Head of caudate nucleus (tissue), 42 donors: Measurements from ENCODE around the gene URAD.

ENCODE experiments used
- DNase-seq, 42 donors: peaks; one replicate each; pipeline versions ENCODE4 v3.0.0 to v3.0.0-alpha.2; 2020 to 2021; ENCODE audit warnings: mixed read lengths in 7 of 42
- intact Hi-C: fragments of 100-400 bp; cut with DNase I; formaldehyde crosslinking; loops from one replicate; pipeline ENCODE4 v1.15.0; 2022

The URAD gene

DNA sequence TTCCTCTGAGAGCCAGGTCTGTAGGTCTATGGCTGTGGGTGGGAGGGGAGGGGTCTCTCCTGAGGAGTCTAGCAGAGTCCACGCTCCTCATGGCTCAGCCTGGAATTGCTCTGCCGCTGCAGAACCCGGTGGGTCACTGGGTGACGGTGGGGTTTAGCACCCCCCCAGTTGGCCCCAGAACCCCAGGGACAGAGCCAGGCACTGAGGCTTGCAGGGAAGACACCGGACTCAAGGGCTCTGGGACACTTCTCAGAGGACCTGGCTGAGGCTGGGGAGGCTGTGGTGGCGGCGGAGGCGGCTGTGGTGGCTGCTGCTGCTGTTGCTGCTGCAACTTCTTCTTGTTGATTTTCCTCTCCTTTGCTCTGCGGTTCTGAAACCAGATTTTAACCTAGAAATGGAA, 25.5 kb downstream of the URAD start:
- peak in 1 of 42 donors; percentile 9 for DNase-seq
- intact Hi-C loops = no loop called here

DNA sequence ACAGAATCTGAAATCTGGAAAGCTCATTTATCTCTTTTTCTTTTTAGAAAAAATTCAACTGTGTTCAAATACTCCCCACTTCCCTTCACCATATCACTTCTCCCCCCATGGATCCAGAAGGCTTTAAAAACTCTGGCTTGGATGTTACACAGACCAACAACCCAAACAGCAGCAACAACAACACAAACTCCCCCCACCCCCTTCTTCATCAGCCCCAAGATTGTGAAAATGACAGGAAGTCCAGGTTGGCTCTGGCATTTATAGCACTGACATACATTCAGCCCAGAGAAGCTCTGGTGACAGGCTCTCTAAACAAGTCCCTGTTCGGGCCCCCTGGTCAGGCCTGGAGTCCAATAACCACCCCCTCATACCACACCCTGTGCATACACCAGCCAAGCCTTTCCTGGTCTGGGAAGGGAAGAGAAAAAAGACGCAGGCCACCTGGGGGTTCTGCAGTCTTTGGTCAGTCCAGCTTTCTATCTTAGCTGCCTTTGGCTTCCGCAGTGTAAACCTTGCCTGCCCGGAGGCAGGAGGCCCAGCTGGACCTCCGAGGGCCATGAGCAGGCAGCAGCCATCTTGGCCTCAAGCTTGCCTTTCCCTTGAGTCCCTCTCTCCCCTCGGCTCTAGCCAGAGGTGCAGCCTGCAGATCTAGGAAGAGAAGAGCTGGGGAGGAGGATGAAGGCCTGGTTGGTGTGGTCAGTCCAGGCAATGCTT, 26.2 kb downstream of the URAD start:
- intact Hi-C loops = no loop called here
- DNase-seq = peak in 1 of 42 donors; percentile 15

DNA sequence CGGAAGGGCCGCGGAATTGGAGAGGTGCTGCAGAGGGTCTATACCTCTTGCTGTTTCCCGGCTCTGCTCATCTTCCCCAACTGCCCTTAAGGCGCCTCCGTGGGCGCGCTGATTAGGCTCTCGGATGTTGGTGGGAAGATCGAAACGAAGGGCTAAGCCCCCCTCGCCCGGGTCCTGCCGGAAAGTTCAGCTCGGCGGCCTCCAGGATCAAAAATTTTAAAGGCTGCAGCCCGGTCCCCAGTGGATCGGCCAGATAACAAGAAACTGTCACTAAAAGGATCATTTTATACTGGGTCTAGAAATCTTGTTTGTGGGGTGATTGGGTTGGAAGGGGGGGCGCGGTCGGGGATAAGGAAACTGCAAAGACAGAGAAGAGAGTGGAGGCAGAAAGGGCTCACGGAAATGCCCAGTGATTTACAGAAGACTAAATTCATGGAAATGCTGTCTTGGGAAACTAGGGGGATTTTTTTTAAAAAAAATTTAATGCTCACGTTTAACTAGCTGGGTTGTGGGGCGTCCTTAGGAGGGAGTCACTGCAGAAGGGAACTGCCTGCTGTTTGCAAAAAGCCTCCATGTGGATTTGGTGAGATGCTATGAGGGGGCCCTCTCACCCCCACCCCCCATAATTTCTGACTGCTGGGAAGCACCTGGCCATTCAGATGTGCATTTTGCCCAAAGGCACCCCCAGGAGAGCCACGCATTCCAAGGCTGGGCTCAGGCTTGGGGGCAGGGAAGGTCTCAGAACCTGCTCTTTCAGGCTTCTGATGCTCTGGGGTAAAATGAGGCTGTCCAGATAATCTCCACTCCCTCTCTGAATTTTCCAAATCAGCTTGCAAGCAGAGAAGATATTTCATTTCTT, 27.0 kb downstream of the URAD start:
- DNase-seq = peak in 1 of 42 donors; percentile 26

GRCh38 chr13:27960362-27961226, 27.9 kb downstream of the URAD start:
- peak in 17 of 42 donors; percentile 12 to 60 (median 26) for DNase-seq
- intact Hi-C loops = no loop called here

More for the DNA sequence above, 27.0 kb downstream of the URAD start:
- intact Hi-C loops = no loop called here

GRCh38 chr13:27959976-27960361, 28.5 kb downstream of the URAD start:
- intact Hi-C loops = no loop called here
- DNase-seq = no peak

DNA sequence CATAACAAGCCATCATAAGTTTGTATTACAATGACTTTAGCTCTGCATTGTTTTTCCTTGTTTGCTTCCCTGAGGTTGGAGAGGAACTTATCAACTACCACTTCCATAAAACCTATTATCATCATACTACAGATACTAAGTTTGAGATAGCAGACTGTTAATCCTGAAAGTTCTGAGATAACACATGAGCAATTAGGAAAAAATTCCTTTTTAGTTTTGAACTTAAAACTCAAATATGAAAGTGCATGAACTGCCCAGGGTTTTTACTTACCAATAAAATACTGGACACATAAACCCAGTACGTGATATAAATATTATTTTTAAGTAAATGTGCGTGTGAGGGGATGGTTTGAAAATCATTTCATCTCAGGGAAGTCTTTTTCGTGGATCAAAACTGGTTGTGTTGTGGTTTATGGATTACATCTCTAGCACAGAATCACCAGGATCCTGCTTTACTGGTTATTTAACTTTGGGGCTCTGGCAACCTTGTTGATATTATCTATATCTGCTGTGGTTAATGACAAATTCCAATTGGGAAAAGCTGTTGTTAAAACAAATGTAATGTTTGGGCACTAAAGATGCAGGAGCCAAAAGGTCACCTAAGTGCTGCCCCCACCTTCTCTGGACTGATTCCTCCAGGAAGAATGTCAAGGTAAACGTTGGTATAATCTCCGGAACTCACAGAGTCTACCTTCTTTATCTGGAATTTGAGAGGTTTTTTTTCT, 31.8 kb downstream of the URAD start:
- intact Hi-C loops = no loop called here
- DNase-seq = no peak

DNA sequence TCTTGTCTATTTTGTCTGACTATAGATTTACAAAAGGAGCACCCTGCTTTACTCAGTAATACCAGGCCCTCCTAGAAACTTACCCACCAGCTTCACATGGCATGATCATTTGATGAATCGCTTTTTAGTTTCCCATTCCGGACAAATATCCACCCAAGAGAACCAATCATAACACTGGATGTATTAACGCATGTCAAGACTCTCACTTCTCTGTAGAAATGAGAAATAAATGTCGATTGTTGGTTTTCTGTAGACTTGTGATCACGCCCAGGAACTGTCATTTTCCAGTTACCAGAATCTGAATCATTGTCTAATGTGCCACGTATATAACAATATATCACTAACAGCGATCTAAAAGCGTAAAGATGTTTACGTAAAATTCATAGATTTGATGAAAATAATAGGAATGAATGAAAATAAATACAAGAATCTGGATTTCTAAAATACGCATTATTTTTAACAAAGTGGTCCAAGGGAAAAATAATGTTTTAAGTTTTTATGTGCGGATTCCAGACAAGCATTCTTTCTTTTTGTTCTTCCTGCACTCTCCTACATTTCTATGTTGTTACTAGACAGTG, 33.4 kb downstream of the URAD start:
- DNase-seq = no peak
- intact Hi-C loops = no loop called here

DNA sequence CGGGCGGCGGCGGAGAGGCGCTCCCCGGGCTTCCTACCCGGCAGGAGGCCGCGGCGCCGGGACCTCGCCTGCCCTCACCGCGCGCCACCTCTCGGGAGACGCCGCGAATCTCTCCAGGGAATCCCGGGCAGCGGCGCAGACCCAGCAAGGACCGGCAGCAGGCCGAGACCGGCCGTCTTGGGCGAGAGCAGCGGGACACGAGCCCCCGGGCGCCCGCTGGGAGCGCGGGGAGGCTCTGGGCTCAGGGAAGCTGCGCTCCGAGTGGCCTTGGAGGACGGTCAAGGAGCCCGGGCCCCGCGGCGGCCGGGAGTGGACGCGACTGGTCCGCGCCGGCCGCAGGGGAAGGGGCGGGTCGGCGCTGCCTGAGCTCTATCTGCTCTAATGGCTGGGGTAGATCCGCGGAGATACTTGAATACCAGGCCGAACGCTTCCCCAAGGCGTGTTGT, 34.1 kb downstream of the URAD start:
- intact Hi-C loops = no loop called here
- peak in 1 of 42 donors; percentile 34 for DNase-seq

- intact Hi-C loops = no loop called here
- DNase-seq = peak in 37 of 42 donors; percentile 18 to 82 (median 56)
Observed at GRCh38 chr13:27953676-27954405, 34.7 kb downstream of the URAD start.

- intact Hi-C loops = no loop called here
Observed at GRCh38 chr13:27952876-27953675, 35.4 kb downstream of the URAD start.

DNA sequence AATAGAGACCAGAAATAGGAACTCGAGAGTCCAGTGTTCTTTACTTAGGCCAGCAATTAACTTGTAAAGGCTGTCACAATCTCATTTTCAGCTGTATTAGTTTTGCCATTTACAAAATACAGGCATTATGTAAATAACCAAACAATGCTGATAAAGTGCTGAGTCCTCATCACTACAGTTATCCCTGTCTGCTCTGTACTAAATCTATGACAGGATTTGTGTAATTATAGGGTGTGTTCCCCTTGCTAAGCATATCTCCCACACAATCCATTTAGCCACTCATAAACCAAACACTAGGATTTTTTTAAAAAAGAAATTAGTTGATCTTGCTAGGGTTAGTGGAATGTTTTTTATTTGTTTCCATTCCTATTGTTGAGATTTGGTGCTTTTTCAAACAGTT, 45.5 kb downstream of the URAD start:
- intact Hi-C loops = no loop called here
- DNase-seq = no peak

More at GRCh38 chr13:27952876-27953675, 35.4 kb downstream of the URAD start:
- peak in 1 of 42 donors; percentile 38 for DNase-seq

DNA sequence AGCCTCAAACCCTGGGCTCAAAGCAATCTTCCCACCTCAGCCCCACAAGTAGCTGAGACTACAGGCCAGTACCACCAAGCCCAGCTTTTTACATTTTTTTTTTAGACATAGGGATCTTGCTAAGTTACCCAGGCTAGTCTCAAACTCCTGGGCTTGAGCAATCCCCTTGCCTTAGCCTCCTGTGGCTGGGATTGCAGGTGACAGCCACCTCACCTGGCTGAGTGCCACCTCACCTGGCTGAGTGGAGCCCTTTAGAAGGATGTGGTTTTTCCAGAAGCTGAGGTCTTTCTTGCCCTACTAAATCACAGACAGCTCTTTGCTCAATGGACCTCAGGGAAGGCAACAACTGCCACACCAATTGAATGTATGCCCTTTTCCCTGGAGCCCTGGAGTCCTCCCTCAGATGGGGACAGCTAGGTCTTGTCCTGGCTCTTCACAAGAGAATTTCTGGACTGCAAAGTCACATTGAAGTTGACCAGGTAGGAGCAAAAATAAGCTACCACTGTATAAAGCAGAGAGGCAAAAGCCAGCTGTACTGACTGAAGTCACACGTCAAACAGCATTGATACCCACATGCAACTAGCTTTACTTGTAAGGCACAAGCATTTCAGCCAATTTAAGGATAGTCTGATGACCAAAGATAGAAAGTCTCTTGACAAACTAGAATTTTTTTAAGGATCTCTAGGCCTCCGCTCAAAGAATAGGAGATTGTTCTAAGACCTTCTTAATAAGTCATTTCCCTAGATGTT, 54.7 kb downstream of the URAD start:
- DNase-seq = no peak
- intact Hi-C loops = no loop called here

DNA sequence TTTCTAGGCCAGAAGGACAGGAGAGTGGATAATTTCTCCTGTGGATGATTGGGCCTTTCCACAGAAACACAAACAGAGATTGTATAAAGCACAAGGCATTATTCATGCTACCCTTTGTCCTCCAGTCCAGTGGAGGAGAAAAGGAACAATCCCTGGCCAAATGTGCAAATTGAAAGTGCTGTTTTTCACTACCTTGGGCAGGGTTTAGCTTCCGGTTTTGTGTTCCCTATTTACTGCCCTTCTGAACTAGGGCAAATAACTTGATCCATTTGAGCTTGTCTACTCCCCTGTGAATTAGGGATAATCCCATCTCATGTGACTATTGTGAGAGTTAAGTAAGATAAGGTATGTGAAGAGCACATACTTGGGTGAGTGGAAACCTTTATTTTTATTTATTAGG, 55.4 kb downstream of the URAD start:
- intact Hi-C loops = no loop called here
- no peak for DNase-seq

DNA sequence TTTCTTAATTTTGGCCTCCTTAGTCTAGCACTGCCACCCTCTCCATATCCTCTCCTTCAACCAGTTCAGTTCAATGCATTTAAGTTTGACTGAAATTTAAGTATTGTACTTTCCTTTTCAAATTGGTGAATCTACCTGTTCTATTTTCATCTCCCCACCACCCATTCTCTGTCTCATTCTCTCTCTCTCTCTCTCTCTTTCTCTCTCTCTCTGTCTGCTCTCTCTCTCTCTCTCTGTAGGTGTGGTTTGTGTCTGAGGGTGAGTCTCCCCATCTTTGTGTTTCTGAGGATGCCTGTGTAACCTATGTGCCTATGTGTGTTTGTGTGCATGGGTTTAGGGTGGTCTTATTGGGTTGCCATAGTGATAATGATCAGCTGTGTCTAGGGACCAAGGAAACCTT, 58.6 kb downstream of the URAD start:
- intact Hi-C loops = no loop called here
- no peak for DNase-seq

GRCh38 chr13:27928805-27929753, 59.4 kb downstream of the URAD start:
- no peak for DNase-seq
- intact Hi-C loops = no loop called here
